GM12878 (cell line): Measurements from ENCODE around the gene ARHGEF18. TPM values are rescaled to one million over a fixed set of nuclear protein-coding genes. Genes with fewer than 3 reads are reported as not detected.
A peak's percentile ranks its signal among the peaks of the same experiment; 100 is the strongest.

Source experiments
- ATAC-seq: fragments of 200-7000 bp; cut with Tn5 transposase; 3 replicates; pipeline ENCODE4 v1.9.1; 2020; ENCODE audit warnings: mild to moderate bottlenecking, moderate library complexity
- BruUV-seq: library from RNA; stranded (reverse); fragments of 400-500 nt; replicated peaks from 2 replicates; lab custom pipeline; 2021; lab: Mats Ljungman, UMichigan
- CTCF ChIA-PET: fragments of 300-600 bp; sonication (Branson Sonifier 250); formaldehyde crosslinking; extraction: SDS; loops from one replicate; lab custom pipeline; 2021; ENCODE audit warnings: inconsistent platforms; lab: Yijun Ruan, JAX
- POLR2A ChIA-PET: fragments of 350-600 bp; formaldehyde crosslinking; extraction: SDS; loops from one replicate; lab custom pipeline; 2021; ENCODE audit warnings: inconsistent platforms; lab: Charles Lee
- RAD21 ChIA-PET: fragments of 300-600 bp; sonication (Branson Sonifier 250); formaldehyde crosslinking; loops from one replicate; lab custom pipeline; 2023; ENCODE audit warnings: antibody characterized with exemption; ENCODE audit not compliant: unreplicated experiment; lab: Charles Lee
- SMC1A ChIA-PET: fragments of 300-600 bp; sonication (Branson Sonifier 250); formaldehyde crosslinking; loops from one replicate; lab custom pipeline; 2023; ENCODE audit not compliant: unreplicated experiment, uncharacterized antibody; lab: Charles Lee
- DNase-seq: peaks from one replicate; pipeline ENCODE4 v3.0.0-alpha.2; 2011; ENCODE audit warnings: low read depth, low spot score
- FAIRE-seq: peaks from 3 replicates; lab custom pipeline; 2011; peaks lifted over from hg19 to GRCh38; lab: Jason Lieb, UNC
- H2AFZ ChIP-seq: 2 replicates; pipeline ENCODE4 v1.6.0; 2011; ENCODE audit warnings: low read depth, low read length, control low read depth; ENCODE audit not compliant: control insufficient read depth
- H3K27ac ChIP-seq: 2 replicates; pipeline ENCODE4 v1.5.1; 2011; ENCODE audit warnings: control low read depth; ENCODE audit not compliant: control insufficient read depth, insufficient read depth
- H3K27me3 ChIP-seq, 2 experiments: replicated peaks in 1 of 2; 2 replicates each; pipeline versions ENCODE4 v1.6.0 to v1.6.1; 2011; ENCODE audit warnings: low read length in 1 of 2; ENCODE audit not compliant: control insufficient read depth in 2 of 2, insufficient read depth in 2 of 2
- H3K36me3 ChIP-seq, 2 experiments: 2 replicates each; pipeline ENCODE4 v1.5.1; 2011; ENCODE audit warnings: low read length in 1 of 2; ENCODE audit not compliant: control insufficient read depth in 2 of 2, insufficient read depth in 2 of 2
- H3K4me1 ChIP-seq: 2 replicates; pipeline ENCODE4 v1.6.1; 2011; ENCODE audit warnings: mild to moderate bottlenecking, low read length, moderate library complexity, mixed read lengths; ENCODE audit not compliant: control insufficient read depth, insufficient read depth
- H3K4me2 ChIP-seq: 2 replicates; pipeline ENCODE4 v1.6.0; 2011; ENCODE audit warnings: control low read depth; ENCODE audit not compliant: control insufficient read depth, insufficient read depth
- H3K4me3 ChIP-seq: fragments of 200-600 bp; sonication (generic); 2 replicates; pipeline ENCODE4 v1.5.1; 2016
- H3K79me2 ChIP-seq: 2 replicates; pipeline ENCODE4 v1.6.0; 2011; ENCODE audit warnings: low read length; ENCODE audit not compliant: control insufficient read depth, insufficient read depth
- H3K9ac ChIP-seq: 2 replicates; pipeline ENCODE4 v1.8.0; 2011; ENCODE audit warnings: low read length, control low read depth, mixed read lengths; ENCODE audit not compliant: control insufficient read depth, insufficient read depth
- H3K9me3 ChIP-seq: replicated peaks from 3 replicates; pipeline ENCODE4 v1.5.1; 2011; ENCODE audit warnings: mild to moderate bottlenecking, low read length; ENCODE audit not compliant: control insufficient read depth, insufficient read depth
- H4K20me1 ChIP-seq: 2 replicates; pipeline ENCODE4 v1.6.0; 2011; ENCODE audit not compliant: control insufficient read depth, insufficient read depth
- CTCF ChIP-seq, 3 experiments: IDR thresholded peaks in 2 of 3; conservative IDR thresholded peaks in 1 of 3; 2 replicates each; pipeline ENCODE4 v1.5.1; 2011; ENCODE audit warnings: low read depth in 3 of 3, low read length in 3 of 3, mild to moderate bottlenecking in 3 of 3, control low read depth in 2 of 3, moderate library complexity in 2 of 3, inconsistent platforms in 1 of 3, mixed read lengths in 1 of 3; ENCODE audit not compliant: control insufficient read depth in 2 of 3, insufficient read depth in 1 of 3; ENCODE audit errors: extremely low read depth in 1 of 3
- ELK1 ChIP-seq: IDR thresholded peaks from 2 replicates; pipeline ENCODE4 v1.6.1; 2012; ENCODE audit warnings: low read depth, low read length, improper control_type of control experiment
- NFYB ChIP-seq: IDR thresholded peaks from 2 replicates; pipeline ENCODE4 v1.6.1; 2011; ENCODE audit warnings: low read depth, mild to moderate bottlenecking, low read length, improper control_type of control experiment, moderate library complexity; ENCODE audit not compliant: insufficient read depth
- RAD21 ChIP-seq: IDR thresholded peaks from 2 replicates; pipeline ENCODE4 v1.6.1; 2011; ENCODE audit warnings: mild to moderate bottlenecking, low read depth, low read length, moderate library complexity; ENCODE audit not compliant: insufficient read depth
- SMC3 ChIP-seq: IDR thresholded peaks from 2 replicates; pipeline ENCODE4 v1.6.1; 2011; ENCODE audit warnings: low read length, improper control_type of control experiment, borderline replicate concordance
- ZBTB11 ChIP-seq: fragments of 450-650 bp; formaldehyde crosslinking; IDR thresholded peaks from 2 replicates; pipeline ENCODE4 v1.5.0; 2022; ENCODE audit warnings: mild to moderate bottlenecking, missing genetic modification characterization
- WGBS: methylation state at CpG from one replicate; pipeline ENCODE4 v1.1.6; 2016; ENCODE audit warnings: low lambda C conversion rate; ENCODE audit not compliant: insufficient replicate concordance, insufficient coverage; ENCODE audit errors: missing lambda C conversion rate; 5-methylcytosine and 5-hydroxymethylcytosine counted together
- in situ Hi-C: fragments of 300-500 bp; cut with MboI; formaldehyde crosslinking; loops from 9 replicates; pipeline ENCODE4 v1.14.3; 2018; ENCODE audit warnings: mixed read lengths
- intact Hi-C: fragments of 100-400 bp; cut with micrococcal nuclease; formaldehyde crosslinking; loops from one replicate; pipeline ENCODE4 v1.14.2; 2022; ENCODE audit not compliant: unreplicated experiment
- polyA plus RNA-seq, 11 experiments: library from polyadenylated mRNA; depleted of rRNA in 4 of 11; unstranded in 6 of 11; stranded (reverse) in 5 of 11; fragments of >200 nt; fragmentation: Nextera tagmentation in 4 of 11; fragmentation: Illumina TruSeq in 1 of 11; extraction: Ambion mirVana in 4 of 11; extraction: Trizol in 1 of 11; gene quantifications; 1 replicate in 1 of 11; 2 replicates in 10 of 11; pipeline versions ENCODE4 v1.2.1 to v1.2.3, GENCODE V29; 2011 to 2016; ENCODE audit warnings: inconsistent platforms in 2 of 11, missing spikeins in 2 of 11, low read depth in 1 of 11
- total RNA-seq, 4 experiments: library from RNA; depleted of rRNA in 3 of 4; stranded (reverse); fragments of >200 nt in 3 of 4; fragmentation: Illumina TruSeq in 1 of 4; extraction: Trizol in 1 of 4; gene quantifications; 2 replicates each; pipeline versions ENCODE4 v1.2.1 to v1.2.3, GENCODE V29; 2013 to 2021

The ARHGEF18 gene
- total and polyA plus RNA-seq, 10 of the 15 experiments (the other 5 are each of a cell fraction or from before 2014, with no cell fraction given) = 0.31 to 32.3 (median 13.4) TPM

- H4K20me1 ChIP-seq = no peaks in the 10 kb centered on the region
- no peaks in the 10 kb centered on the region for H3K79me2 ChIP-seq
- 56% methylated on average over 10 of the region's 10 CpGs for WGBS
- ChIA-PET POLR2A (interaction anchor here (0.6 to 0.9 kb wide), 3 partner anchors 13 to 201 kb away, joined by 3 to 5 read pairs (median 4); no protein-coding TSS in a partner anchor), RAD21 (interaction anchor here (0.5 to 2.0 kb wide), 21 partner anchors 10 to 433 kb away, joined by 3 to 12 read pairs (median 4); partner anchors contain the start of genes STXBP2 and TRAPPC5), SMC1A (interaction anchor here (0.5 to 2.2 kb wide), 16 partner anchors 13 to 446 kb away, joined by 3 to 14 read pairs (median 4); partner anchors contain the start of gene ARHGEF18), CTCF (interaction anchor here (0.6 to 4.7 kb wide), 34 partner anchors 8 to 465 kb away, joined by 3 to 63 read pairs (median 4); partner anchors contain the start of genes MCOLN1, PET100, PNPLA6 and TRAPPC5)
- no peaks in the 10 kb centered on the region for H3K9me3 ChIP-seq
- no TSS peak for BruUV-seq
- TF ChIP-seq ELK1 (no peak), RAD21 (peak; percentile 72), SMC3 (peak; percentile 45; the same call in 1 of the 2 replicates), NFYB (no peak), CTCF (IDR thresholded peaks at IDR 0.05 in 2 of 3, conservative IDR thresholded peaks at IDR 0.05 in 1 of 3; ENCODE audit: control insufficient read depth in 2 of 3, extremely low read depth in 1 of 3, insufficient read depth in 1 of 3, low read depth in 3 of 3, low read length in 3 of 3) (peak; percentile 65 to 69 (median 66)), ZBTB11 (CRISPR knock-in tag) (no peak)
- H3K27me3 ChIP-seq = no peaks in the 10 kb centered on the region
- no peak overlapping the region for H3K4me3 ChIP-seq
- H3K27ac ChIP-seq = no peak overlapping the region
- H3K9ac ChIP-seq = no peak overlapping the region
- intact Hi-C loops (no loop called here), in situ Hi-C loops (no loop called here)
- DNase-seq (no peak), ATAC-seq (peak; percentile 90), FAIRE-seq (peak; percentile 44)
- no peak overlapping the region for H2AFZ ChIP-seq
- no peaks in the 10 kb centered on the region for H3K4me1 ChIP-seq
- H3K4me2 ChIP-seq = no peak overlapping the region
- no peaks in the 10 kb centered on the region for H3K36me3 ChIP-seq
Measured at GRCh38 chr19:7366701-7367420, 18.1 kb downstream of the ARHGEF18 start.
